ENCODE measurements around the gene IST1.

DNA sequence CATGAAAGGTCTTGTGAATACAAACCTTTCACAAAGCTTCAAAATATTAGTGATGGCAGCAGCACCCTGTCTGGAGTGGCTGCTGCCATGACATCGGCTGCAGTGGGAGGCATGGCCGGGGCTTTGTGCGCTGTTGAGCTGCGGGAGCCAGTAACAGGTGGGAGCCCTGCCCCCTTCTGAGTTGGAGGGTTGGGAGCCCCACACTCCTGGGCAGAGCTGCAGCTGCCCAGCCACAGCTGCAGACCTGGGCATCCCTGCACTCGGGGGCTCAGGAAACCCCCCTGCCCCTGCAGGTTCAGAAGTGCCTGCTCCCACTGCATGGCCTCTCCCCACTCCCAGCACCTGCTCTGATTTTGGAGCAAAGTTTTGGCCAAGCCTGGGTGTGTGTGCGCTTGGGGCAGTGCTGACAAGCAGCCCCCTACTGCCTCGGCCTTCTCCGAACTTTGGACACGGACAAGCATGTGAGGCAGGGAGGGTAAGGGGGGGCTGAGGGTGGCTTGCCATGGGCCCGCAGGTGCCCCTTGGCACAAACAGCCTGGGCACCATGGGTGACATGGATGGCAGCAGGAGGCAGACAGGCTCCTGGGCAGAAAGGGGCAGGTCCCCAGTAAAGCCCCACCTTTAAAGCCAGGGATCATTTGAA is 42.7 kb downstream of the IST1 start:
- TF ChIP-seq, protein P1, sequence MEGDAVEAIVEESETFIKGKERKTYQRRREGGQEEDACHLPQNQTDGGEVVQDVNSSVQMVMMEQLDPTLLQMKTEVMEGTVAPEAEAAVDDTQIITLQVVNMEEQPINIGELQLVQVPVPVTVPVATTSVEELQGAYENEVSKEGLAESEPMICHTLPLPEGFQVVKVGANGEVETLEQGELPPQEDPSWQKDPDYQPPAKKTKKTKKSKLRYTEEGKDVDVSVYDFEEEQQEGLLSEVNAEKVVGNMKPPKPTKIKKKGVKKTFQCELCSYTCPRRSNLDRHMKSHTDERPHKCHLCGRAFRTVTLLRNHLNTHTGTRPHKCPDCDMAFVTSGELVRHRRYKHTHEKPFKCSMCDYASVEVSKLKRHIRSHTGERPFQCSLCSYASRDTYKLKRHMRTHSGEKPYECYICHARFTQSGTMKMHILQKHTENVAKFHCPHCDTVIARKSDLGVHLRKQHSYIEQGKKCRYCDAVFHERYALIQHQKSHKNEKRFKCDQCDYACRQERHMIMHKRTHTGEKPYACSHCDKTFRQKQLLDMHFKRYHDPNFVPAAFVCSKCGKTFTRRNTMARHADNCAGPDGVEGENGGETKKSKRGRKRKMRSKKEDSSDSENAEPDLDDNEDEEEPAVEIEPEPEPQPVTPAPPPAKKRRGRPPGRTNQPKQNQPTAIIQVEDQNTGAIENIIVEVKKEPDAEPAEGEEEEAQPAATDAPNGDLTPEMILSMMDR (IDR thresholded peaks at IDR 0.05), result no peak
- TF ChIP-seq POLR2A (IDR thresholded peaks at IDR 0.05) (no peak), POLR2AphosphoS5 (IDR thresholded peaks at IDR 0.05) (no peak)

All from prostate gland (tissue), 2 donors.